COR-L47 (cell line): ENCODE measurements around the gene RHOF.
"Not testable (repeated sequence)": the region's sequence is repeated elsewhere in the genome, so short reads cannot be mapped to it uniquely, and the experiment has no call there.

ENCODE experiments used
- DNase-seq: peaks from one replicate; lab custom pipeline; 2025; lab: John Stamatoyannopoulos, UW

The RHOF gene

DNA sequence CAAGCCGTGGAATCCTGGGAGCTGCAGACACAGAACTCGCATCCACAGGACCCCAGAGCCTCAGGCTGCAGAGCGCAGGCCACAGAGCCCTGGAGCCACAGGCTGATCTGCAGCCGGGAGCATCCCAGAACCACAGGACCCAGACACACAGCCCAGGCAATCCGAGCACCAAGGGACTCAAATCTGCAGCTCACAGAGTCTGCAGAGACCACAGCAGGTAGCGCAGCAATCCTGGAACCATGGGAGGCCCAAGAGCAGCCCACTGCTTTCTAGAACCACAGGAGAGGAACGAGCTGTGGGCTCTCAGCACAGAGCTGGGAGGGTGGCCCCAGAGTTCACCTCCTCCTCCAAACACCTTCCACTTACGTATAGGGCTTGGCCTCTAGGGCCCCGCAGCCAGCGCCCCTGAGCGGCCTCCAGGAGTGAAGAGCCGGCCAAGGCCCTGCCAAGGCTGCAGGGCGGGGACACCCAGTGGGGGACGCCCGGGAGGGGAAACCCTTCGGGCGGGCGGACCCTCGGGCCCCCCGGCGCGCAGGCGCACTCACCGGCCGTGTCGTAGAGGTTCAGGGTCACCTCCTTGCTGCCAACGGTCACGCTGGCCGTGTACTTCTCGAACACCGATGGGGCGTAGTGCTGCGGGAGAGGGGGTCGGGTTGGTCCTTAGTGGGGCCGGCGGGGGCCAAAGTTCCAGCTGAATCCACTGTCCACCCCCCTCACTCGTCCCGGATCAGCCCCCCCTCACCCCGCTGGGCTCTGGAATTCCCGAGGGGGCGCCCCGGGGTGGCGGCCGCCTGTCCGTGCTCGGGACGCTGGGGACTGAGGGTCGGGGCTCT is 665 bp downstream of the RHOF start:
- no peak for DNase-seq

- no peak for DNase-seq
These were observed 1.6 kb downstream of the RHOF start for GRCh38 chr12:121791671-121792551.

DNA sequence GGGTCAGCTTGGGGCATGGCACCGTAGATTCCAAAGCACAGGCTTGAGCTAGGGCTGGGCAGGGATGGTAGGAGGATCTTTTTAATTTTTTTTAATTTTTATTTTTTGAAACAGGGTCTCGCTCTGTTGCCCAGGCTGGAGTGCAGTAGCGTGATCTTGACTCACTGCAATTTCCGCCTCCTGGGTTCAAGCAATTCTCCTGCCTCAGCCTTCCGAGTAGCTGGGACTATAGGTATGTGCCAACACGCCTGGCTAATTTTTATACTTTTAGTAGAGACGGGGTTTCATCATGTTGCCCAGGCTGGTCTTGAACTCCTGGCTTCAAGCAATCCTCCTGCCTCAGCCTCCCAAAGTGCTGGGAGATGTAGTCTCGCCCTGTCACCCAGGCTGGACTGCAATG is 2.7 kb downstream of the RHOF start:
- not testable (repeated sequence) for DNase-seq

DNA sequence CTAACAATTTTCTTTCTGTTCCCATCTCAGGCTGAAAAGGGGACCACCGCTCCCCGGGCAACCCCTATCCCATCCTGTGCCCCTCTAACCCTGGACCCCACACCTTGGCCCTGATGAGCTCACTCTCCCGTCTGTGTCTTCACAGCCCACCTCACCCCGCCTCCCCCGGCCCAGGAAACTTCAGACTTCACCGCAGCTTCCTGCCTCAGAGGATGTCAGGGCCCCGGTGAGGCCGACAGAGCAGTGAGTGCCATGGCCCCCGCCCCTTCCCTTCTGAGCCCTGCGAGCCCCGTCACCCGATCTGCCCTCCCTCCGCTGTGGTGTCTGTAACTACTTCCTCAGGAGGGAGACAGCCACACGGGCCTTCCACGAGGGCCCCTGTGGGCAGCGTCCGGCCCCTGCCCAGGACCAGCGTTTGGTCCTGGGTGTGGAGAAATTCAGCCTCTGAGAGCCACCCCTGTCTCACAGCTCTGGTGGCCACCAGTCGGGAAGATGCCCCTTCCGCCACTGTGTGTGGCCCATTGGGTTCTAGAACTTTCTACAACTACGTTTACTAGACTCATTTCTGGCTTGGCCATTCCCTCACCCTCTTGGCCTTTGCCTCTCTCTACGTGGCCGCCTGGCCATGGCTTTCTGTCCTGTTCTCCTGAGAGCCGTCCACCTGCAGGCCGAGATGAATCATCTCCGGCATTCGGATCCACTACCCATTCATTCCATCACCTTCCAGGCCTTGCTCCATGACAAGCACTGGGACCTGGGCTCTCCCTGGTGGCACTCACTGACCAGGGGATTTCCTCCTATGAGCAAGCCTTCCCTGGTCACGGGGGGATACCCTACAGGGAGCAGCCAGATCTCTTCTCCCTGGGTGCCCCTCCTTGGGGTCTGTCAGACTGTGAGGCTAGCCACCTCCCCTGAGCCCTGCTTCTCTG is 3.4 kb downstream of the RHOF start:
- no peak for DNase-seq

DNA sequence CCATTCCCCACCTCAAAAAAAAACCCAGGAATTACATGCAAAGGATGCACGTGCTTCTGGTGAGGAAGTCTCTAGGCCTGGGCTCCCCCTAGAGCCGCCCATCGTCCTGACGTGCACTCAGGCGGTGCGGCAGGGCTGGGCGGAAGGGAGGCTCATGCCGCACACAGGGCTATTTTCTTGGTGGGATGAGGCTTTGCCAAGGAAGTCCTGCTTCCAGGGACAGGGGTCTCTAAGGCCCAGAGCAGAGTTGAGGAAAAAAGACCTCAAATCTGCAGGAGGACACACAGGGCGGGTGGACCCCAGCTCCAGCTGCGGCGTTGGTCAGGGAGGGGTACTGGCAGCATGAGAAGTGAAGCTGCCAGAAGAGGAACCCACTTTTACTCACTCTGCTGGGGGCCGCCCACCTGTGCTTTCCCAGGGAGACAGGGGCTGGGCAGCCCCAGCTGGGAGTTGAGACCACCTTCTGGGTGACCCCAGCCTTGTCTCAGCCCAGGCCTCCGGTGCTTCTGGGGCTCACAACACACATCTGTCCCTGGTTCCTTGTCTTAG is 4.2 kb downstream of the RHOF start:
- no peak for DNase-seq

DNA sequence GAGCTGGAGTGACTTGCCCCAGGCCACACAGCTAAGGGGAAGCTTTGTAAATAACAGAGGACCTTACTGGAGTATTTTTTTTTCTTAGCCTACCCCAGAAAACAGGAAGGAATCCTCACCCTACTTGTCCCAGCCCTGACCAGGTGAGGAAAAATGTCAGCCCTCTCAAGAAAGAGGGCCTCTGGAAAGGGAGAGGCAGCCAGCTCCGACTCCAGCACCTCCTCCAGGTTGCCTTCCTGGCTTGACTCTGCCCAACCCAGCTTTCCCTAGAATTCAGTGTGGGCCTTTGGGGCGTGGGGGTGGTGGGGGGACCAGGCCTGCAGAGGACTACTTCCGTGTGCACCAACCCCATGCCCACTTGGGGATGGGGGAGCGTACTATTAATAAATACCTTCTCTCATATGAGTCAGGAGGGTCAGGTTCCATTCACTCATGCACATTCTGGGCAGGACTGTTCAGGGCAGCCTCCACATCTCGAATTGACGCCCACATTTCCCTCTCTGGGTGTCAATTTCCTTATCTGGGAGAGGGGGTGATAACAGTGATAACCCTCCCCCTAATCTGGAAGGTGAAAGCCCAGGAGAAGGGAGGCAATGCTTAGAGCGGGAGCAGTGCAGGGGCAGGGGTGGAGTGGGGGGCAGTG is 5.2 kb downstream of the RHOF start:
- DNase-seq, result no peak

- no peak for DNase-seq
These were observed 6.1 kb downstream of the RHOF start for GRCh38 chr12:121787063-121788025.

DNA sequence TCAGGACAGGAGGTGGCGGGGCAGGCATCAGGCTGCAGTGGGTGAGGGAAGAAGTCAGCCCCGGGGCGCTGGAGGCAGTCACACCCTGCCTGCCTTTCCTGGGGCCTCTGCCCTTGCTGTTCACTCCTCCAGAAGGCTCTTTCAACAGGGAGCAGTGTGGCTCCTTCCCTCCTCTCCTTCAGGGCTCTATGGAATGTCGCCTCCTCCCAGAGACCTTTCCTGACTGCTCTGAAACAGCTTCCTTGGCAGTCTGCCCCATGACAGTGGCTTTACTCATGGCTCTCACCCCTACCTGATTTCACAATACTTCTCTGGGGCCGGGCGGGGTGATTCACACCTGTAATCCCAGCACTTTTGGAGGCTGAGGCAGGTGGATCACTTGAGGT is 7.1 kb downstream of the RHOF start:
- no peak for DNase-seq

DNA sequence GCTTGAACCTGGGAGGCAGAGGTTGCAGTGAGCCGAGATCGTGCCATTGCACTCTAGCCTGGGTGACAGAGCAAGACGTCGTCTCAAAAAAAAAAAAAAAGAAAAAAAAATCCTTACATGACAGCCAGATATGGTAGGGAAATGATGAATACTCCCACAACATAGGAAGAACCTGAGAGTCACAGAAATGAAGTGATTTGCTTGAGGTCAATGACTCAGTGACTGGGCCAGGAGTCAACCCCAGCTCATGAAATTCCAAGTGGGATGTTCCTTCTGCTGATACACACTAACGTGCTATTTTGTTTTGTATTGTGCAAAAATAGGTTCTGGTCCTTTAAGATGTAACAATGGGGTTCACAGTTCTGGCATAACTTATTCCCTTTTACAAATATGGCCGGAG is 9.0 kb downstream of the RHOF start:
- no peak for DNase-seq

- no peak for DNase-seq
These were observed 9.7 kb downstream of the RHOF start for GRCh38 chr12:121783766-121784165.

DNA sequence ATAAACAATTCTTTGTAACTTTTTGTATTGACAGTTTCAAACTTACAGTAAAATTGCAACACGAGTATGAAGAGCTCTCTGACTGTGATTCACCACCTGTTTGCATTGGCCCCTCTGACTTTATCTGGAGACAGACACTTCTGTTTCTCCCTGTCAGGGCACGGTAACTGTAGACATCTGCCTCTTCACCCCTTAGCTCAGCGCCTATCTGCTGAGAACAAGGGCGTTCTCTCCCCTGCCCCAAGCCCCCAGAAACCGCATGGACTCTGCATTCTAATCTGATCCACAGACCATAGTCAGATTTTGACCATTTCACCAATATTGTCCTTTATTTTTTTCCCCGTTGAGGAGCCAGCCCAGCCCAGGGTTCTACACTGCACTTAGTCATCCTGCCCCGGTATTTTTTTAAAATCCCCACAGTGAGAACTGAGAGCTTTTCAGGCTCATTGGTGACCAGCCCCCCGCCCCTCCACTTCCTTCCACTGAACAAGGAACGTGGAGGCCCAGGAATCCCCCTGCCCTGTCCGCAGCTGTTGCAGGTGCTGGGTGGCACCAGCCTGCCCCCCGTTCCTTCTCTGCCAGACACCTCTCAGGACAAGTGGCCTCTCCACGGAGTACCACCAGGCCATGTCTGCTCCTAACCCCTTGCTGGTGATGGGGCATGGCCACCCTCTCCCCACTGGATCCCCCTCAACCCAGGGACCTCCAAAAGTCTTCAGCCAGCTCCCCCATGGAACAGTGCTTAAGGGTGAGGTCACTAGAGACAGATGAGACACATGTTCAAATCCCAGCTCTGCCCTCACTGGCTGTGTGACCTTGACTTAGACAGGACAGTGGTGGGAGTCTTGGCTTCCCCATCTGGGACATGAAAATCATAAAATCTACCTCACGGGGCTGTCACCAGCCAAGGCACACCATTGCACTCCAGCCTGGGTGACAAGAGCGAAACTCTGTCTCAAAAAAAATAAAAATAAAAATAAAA is 11.2 kb downstream of the RHOF start:
- DNase-seq, result no peak

GRCh38 chr12:121781484-121781997 is 11.9 kb downstream of the RHOF start:
- DNase-seq, result no peak

- no peak for DNase-seq
These were observed 13.1 kb downstream of the RHOF start for GRCh38 chr12:121780429-121780828.

GRCh38 chr12:121779422-121779895 is 14.0 kb downstream of the RHOF start:
- no peak for DNase-seq

- DNase-seq, result no peak
These were observed 14.7 kb downstream of the RHOF start for GRCh38 chr12:121778567-121779421.

- DNase-seq, result peak; percentile 59
These were observed 17.0 kb downstream of the RHOF start for GRCh38 chr12:121776190-121777098.
